GM10847 (cell line): ENCODE results near the gene DNAH17.

ENCODE experiments used
- POLR2A ChIP-seq: IDR thresholded peaks from 2 replicates; pipeline ENCODE4 v1.6.1; 2011; ENCODE audit not compliant: insufficient read length; ENCODE audit errors: extremely low read depth

Gene DNAH17

DNA sequence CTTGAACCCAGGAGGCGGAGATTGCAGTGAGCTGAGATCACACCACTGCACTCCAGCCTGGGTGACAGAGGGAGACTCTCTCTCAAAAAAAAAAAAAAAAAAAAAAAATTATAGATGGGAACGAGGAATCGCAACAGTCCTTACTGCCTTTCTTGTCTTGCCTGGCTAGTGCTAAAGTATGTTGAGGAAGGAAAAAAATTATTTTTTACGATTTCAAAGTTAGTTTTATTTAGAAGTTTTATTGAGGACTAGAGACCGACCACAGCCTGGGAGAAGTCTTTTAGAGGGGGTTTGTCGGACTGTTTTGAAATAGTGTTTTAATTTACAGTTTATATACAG is 15.8 kb upstream of the DNAH17 start:
- no peak for TF ChIP-seq POLR2A

DNA sequence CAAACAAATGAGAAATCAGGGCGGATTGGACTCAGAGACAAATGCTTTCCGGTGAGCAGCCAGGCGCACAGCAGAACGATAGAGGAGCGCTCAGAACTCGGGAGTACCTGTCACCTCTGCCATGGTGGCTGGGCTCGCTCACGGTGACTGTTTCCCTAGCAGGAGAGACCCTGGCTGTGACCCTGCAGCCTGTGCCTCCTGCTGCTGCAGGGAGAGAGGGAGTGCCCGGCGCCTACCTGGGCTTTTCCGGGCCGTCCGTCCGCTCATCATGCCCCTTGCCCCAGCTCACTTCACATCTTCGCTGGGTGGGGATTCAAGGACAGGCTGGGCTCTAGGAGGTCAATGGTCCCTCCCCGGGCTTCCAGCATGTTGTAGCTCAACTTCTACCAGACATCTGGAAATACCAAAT is 14.1 kb upstream of the DNAH17 start:
- no peak for TF ChIP-seq POLR2A

DNA sequence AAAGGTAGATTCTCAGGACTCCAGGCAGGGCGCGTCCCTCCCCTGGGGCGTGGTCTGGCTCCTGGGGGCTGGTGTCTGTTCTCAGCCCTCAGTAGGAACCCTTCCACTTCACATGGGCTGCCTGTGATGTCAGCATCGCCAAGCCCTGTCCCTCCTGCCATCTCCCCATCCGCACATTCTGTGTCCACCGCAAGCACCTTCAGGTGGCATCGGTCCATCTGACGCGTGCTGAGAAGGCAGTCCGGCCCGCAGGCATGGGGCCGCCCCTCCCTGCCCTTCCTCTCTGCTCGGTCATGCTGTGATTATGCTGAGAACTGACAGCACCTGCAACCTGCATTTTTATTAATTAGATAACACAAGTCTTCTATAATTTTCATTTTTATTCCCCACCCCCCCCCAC is 12.7 kb upstream of the DNAH17 start:
- no peak for TF ChIP-seq POLR2A

DNA sequence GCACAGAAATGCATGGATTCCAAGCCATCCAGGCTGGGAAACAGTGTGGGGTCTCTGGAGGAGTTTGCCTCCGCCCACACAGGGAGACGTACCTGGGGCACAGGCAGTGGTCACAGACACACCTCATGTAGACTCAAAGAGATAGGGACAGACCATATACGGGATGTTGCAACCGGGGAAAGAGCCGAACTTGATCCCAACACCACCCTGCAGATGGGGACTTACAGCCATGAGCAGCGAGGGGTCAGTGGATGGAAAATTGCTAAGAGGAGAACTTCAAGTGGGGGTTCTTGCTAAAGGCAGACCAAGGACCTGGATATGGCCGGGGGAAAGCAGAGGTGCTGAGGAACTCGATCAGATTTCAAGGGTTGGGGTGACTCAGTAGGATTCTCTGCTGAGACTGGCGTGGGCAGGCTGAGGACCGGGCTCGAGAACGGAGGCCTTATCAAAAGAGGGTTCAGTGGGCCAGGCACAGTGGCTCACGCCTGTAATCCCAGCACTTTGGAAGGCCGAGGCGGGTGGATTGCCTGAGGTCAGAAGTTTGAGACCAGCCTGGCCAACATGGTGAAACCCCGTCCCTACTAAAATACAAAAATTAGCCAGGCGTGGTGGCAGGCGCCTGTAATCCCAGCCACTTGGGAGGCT is 12.0 kb upstream of the DNAH17 start:
- no peak for TF ChIP-seq POLR2A

DNA sequence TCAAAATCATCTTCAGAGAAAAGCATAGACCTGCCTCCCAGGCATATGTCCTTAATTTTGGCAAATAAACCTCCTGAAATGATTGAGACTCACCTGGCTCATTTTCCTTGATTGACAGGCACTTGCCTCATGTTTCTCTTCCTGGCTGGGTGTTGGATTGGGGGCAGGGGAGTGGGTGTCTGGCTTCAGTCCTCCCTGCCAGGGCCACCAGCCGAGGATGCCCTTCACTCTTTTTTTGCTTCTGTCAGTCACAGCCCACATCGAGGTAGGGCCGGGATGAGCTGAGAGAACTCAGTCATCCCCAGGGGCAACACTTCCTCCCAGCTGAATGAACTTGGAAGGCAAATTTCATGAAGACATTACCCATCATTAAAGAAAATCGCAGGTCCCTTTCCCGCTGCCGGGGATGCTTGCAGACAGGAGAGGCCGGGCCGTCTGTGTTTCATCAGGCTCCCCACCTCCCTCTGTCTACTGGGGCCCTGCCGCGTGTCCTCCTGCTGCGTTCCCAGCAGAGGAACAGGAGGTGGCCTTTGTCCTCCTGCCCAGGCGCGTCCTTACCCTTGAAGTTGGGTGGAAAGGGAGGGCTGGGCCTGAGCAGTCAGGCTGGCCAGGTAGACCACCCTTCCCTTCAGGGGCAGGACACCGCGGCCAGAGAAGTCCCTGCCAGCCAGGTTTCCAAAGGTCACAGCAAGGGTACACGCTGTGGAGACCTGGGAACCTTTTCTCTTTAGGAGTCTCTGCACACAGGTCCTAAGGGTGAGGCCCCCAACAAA is 11.2 kb upstream of the DNAH17 start:
- TF ChIP-seq POLR2A, result no peak

DNA sequence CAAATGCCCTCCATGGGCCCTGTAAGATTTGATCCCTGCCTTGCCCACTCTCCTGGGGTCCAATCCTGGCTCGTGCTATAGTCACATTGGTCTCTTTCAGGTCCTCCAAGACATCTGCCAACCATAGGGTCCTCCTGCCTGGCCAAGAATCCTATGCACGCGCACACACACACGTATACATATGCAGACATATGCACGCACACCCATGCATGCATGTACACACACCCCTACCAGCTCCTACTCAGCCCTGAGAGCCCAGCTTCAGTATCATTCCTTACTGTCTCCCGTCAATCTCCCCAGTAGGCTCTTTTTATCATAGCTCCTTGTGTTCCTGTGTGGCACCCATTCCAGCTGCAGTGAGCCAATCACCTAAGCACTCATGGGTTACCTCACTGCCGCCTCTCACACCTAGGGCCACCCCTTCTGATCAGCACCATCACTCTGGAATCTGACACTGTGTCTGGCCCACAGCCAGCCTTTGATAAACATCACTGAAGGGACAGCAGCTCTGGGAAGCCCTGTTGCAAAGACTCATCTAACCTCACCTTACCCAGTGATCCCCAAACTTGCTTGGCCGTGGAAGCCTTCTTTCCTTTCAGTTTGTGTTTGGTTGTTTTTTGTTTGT is 7.9 kb upstream of the DNAH17 start:
- no peak for TF ChIP-seq POLR2A

DNA sequence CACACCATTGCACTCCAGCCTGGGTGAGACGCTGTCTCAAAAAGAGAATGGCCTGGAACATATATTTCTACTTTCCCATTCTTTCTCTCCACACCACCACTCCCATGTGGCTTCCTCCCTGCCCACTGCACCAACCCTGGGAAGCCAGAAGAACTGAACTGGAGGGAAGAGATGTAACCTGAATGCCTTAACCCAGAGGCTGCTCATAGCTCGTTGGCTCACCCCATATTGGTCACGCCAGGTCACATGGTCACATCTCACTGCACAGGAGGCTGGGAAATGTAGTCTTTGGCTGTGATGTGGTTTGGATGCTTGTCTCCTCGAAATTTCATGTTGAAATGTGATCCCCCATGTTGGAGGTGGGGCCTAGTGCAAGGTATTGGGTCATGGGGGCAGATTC is 5.9 kb upstream of the DNAH17 start:
- no peak for TF ChIP-seq POLR2A

DNA sequence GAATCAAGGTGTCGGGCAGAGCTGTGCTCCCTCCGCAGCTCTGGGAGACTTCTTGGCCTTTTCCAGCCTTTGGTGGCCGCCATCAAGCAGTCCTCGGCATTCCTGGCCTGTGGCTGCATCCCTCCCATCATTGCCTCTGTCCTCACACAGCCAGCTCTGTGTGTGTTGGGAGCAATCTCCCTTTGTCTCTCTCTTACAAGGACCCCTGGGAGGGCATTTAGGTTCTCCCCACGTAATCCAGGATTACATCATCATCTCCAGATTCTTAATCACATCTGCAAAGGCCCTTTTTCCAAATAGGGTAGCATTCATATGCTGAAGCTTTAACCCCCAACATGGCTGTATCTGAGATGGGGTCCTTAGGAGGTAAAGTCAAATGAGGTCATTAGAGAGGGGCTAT is 4.1 kb upstream of the DNAH17 start:
- TF ChIP-seq POLR2A, result no peak

DNA sequence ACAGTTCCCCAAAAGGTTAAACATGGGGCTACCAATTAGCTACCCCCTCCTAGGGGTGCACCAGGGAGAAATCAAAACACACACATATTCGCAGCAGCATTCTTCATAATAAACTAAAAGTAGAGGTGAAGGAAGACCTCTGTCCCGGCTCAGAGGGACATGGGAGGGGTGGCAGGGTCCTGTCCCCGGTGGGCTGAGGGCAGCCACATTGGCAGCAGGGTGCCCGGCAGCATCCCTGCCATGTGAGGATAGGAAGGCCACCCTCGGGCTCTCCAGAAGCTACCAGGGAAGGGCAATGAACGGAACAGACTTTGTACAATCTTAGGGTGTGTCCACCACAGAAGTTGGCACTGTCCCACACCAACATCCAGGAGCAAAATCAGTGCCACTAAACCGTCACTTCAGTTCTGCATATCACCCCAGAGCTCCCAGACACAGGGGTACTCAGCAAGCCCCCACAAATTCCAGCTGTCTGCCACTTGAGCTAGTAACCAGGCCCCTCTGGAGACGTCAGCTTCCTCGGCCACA is 3.1 kb upstream of the DNAH17 start:
- no peak for TF ChIP-seq POLR2A

DNA sequence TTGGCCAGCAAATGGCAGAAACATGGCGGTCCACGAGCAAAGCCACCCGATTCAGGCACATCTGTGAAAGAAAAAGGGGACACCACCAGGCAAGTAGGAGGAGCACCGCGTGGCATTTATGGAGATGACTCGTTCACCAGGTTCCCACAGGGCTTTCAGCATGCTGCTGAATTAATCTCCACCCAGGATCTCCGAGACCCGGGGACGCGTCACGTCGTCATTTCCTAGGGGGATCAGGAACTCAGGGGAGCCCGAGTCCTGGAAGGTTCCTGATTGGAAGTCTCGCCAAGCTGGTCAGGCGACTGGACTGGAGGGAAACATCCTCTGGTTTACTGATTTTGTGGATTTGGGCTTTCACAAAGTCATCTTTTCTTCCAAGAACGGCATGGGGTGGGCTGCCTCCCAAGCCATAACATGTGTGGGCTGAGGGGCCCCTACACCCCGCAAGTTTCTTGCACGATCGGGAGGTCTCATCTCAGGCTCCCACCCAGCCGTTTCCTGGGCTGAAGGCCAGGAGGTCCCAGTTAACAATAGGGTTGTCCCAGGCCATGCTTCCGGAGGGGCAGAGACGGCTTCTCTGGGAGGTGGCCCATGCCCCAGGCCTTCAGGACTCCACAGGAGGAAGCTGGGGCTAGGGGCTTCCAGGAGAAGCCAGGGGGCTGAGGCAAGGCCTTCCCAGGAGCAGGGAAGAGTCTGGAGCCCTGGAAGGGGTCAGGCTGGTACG is 645 bp downstream of the DNAH17 start:
- no peak for TF ChIP-seq POLR2A

DNA sequence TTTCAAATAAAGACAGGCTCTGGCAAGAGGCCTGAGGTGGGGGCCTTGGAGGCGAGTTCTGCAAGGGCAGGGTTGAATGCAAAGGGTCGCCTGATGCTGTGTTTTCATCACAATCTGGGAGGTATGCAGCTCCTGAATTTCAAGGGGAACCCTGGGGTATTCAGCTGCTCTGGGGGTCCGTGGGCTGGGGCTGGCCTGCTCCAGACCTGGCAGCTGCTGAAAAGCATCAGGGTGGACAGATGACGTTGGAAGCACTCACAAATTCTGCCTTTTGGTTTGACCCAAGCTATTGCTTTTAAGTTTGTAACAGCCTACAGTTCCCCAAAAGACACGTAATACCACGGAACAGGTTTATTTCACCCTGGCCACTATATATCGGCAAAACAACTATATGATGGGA is 1.3 kb downstream of the DNAH17 start:
- no peak for TF ChIP-seq POLR2A

DNA sequence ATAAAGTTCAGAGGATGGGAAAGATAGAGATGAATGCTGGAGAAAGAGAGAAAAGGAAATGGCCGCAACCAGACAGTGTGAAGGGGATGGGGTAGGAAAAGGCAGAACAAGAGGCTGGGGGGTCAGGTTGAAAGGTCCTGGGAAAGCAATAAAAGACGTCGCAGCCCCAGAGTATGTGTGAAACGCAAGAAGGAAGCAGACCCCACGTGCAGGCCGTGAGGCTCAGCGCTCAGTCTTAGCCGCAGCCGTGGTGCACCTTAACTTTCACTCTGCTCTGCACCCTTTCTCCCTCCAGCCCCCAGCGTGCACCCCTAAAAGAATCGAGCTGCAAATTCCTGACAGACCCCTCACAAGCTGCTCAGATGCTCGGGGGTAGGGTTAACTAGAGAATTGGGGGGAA is 1.9 kb downstream of the DNAH17 start:
- no peak for TF ChIP-seq POLR2A

DNA sequence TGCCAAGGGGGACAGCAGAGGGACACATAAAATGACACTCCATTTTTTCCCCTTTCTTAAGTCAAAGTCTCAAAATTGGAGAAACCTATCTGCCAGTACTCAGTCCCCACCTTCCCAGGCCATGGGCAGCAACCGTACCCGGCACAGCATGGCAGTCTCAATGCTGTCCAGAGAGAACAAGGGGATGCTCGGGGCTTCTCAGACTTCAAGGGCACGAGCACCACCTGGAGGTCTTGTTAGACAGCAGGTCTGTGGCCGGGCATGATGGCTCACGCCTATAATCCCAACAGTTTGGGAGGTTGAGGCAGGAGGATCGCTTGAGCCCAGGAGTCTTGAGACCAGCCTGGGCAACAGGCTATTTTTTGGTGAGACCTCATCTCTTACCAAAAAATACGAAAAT is 3.2 kb downstream of the DNAH17 start:
- no peak for TF ChIP-seq POLR2A

DNA sequence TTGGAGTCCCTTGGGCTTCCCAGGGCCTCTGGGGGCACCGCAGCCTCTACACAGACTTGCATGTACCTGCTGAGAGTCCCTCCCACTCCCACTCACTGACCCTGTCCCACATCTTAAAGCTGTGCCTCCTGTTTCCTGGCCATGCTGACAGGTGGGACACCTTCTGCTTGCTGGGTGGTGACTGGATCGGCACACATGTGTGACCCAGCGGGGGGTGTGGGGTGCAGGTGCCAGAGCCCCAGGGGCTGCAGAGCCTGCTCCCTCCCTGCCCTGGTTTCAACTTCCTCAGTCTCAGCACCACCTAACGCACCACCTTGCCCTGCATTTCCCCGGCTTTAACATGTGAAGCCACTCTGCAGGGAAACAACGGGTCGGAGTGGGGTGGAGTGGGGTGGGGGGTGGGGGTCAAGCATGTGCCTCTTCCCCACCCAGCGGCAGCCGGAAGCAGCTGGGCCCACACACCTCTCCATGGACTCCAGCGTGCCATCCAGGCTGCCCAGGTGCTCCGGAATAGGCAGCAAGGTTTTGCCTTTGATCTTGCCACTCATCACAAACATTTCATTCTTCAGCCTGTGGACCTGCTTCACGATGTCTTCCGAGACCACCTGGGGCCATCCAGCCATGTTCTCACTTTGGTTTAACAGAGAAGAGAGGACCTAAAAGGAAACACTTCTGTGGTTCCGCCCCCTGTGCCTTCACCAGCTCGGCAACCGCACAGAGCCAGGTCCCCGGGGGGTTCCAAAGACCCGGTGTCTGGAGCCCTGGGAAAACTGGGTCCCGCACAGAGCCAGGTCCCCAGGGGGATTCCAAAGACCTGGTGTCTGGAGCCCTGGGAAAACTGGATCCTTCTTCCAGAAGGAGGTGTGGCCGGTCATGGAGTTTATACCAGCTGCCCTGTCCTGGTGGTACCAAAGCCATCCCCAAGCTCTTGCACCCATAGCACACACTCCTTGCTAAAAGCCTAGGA is 4.7 kb downstream of the DNAH17 start:
- TF ChIP-seq POLR2A, result no peak
